CD8-positive, alpha-beta memory T cell (primary cell): ENCODE data around the gene PFKM. TPM values are rescaled to one million over a fixed set of nuclear protein-coding genes. Genes with fewer than 3 reads are reported as not detected.

Experiments used
- CTCF ChIA-PET: fragments of 350-600 bp; sonication (Branson Sonifier 250); formaldehyde crosslinking; loops from one replicate; lab custom pipeline; 2021; ENCODE audit warnings: antibody characterized with exemption; lab: Charles Lee
- POLR2A ChIA-PET: fragments of 350-600 bp; sonication (Branson Sonifier 250); formaldehyde crosslinking; loops from one replicate; lab custom pipeline; 2021; ENCODE audit warnings: antibody characterized with exemption; lab: Charles Lee
- DNase-seq, 5 donors: peaks; one replicate each; pipeline versions ENCODE4 v3.0.0 to v3.0.0-alpha.2; 2020 to 2022; ENCODE audit warnings: mixed read lengths in 1 of 5
- H3K27ac ChIP-seq: one replicate; pipeline ENCODE4 v1.7.0; 2013; ENCODE audit warnings: low read depth, mild to moderate bottlenecking, low read length, moderate library complexity
- H3K27me3 ChIP-seq: 2 replicates; pipeline ENCODE4 v1.7.0; 2013; ENCODE audit warnings: low read length, mild to moderate bottlenecking; ENCODE audit not compliant: insufficient read depth, poor library complexity, severe bottlenecking
- H3K36me3 ChIP-seq: 2 replicates; pipeline ENCODE4 v1.7.0; 2013; ENCODE audit warnings: mild to moderate bottlenecking, low read length, moderate library complexity; ENCODE audit not compliant: insufficient read depth
- H3K4me1 ChIP-seq: 2 replicates; pipeline ENCODE4 v1.7.0; 2013; ENCODE audit warnings: mild to moderate bottlenecking, low read length, moderate library complexity; ENCODE audit not compliant: insufficient read depth
- H3K4me3 ChIP-seq: 2 replicates; pipeline ENCODE4 v1.7.0; 2013; ENCODE audit warnings: mild to moderate bottlenecking, low read length
- H3K9me3 ChIP-seq: 2 replicates; pipeline ENCODE4 v1.7.0; 2013; ENCODE audit warnings: mild to moderate bottlenecking, low read length
- H3K27ac Mint-ChIP-seq, 8 donors: one replicate each; pipeline ENCODE4 v1.8.0; 2020 to 2021; ENCODE audit warnings: mixed read lengths in 8 of 8, mild to moderate bottlenecking in 6 of 8, inconsistent platforms in 3 of 8, moderate library complexity in 3 of 8
- H3K27me3 Mint-ChIP-seq, 2 donors: one replicate each; pipeline ENCODE4 v1.8.0; 2020 to 2021; ENCODE audit warnings: mixed read lengths in 2 of 2, mild to moderate bottlenecking in 1 of 2, moderate library complexity in 1 of 2
- H3K36me3 Mint-ChIP-seq, 3 donors: one replicate each; pipeline ENCODE4 v1.8.0; 2020 to 2021; ENCODE audit warnings: mixed read lengths in 3 of 3, inconsistent platforms in 1 of 3, mild to moderate bottlenecking in 1 of 3
- H3K4me1 Mint-ChIP-seq, 3 donors: one replicate each; pipeline ENCODE4 v1.8.0; 2020 to 2021; ENCODE audit warnings: mixed read lengths in 3 of 3, inconsistent platforms in 1 of 3, mild to moderate bottlenecking in 1 of 3
- H3K4me3 Mint-ChIP-seq, 7 donors: one replicate each; pipeline ENCODE4 v1.8.0; 2020 to 2021; ENCODE audit warnings: mixed read lengths in 7 of 7, mild to moderate bottlenecking in 6 of 7, moderate library complexity in 4 of 7, inconsistent platforms in 2 of 7
- H3K9me3 Mint-ChIP-seq, 5 donors: one replicate each; pipeline ENCODE4 v1.8.0; 2020 to 2022; ENCODE audit warnings: mixed read lengths in 5 of 5, mild to moderate bottlenecking in 3 of 5, moderate library complexity in 2 of 5, inconsistent platforms in 1 of 5
- polyA plus RNA-seq: library from polyadenylated mRNA; unstranded; fragments of 300-500 nt; fragmentation: Illumina TruSeq; gene quantifications from one replicate; pipeline ENCODE4 v1.2.3, GENCODE V29; 2021
- total RNA-seq, 2 experiments: library from RNA; stranded (reverse); gene quantifications; one replicate each; pipeline ENCODE4 v1.2.3, GENCODE V29; 2021

Gene PFKM
- total and polyA plus RNA-seq, 3 experiments from 2014 or later: 5.4 to 40.2 (median 39.9) TPM

DNA sequence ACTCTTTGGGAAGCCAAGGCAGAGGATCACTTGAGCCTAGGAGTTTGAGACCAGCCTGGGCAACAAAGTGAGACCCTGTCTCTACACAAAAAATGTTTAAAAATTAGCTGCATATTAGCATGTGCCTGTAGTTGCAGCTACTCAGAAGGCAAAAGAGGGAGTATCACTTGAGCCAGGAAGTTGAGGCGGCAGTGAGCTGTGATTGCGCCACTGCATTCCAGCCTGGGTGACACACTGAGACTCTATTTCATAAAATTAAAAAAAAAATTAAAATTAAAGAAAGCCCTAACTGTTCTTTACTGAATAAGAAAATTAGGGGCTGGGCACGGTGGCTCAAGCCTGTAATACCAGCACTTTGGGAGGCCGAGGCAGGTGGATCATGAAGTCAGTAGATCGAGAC, 40.3 kb upstream of the PFKM start:
- Histone ChIP-seq H3K27me3 (no peaks in the 10 kb centered on the region), H3K36me3 (peaks cover 13% of the 10 kb centered on the region), H3K4me1 (no peaks in the 10 kb centered on the region), H3K27ac (no peak overlapping the region), H3K9me3 (no peaks in the 10 kb centered on the region), H3K4me3 (no peak overlapping the region)
- no peaks in the 10 kb centered on the region for H3K4me1 Mint-ChIP-seq
- H3K27me3 Mint-ChIP-seq: no peaks in the 10 kb centered on the region
- H3K36me3 Mint-ChIP-seq: peaks cover 21 to 69% (median 21%) of the 10 kb centered on the region in 3 donors
- no peak for DNase-seq
- no peak overlapping the region for H3K4me3 Mint-ChIP-seq
- CTCF ChIA-PET: interaction anchor here (1.1 kb wide), 1 partner anchor 540 kb away, joined by 3 read pairs; no protein-coding TSS in a partner anchor
- no peaks in the 10 kb centered on the region for H3K9me3 Mint-ChIP-seq
- H3K27ac Mint-ChIP-seq: peak overlapping the region in 1 of 8 donors; percentile 58
- POLR2A ChIA-PET: no interaction called here

DNA sequence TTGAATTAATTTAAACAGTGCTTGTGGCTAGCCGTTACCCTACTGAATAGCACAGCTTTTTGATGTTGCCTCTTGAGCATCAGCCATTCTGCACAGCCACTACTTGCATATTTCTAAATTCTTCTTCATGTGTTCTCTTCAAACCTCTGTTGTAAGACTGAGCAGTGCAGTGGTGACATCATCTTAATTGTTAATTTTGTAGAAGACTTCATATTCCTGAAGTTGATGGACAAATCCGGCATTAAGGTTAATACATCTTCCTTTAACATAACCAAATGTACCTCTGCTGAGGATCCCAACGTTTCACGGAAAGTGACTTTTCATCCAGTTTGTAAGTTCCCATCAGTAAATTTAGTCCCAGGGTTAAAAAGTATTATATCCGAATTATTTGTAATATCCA, 38.9 kb upstream of the PFKM start:
- Mint-ChIP-seq H3K27me3 (no peaks in the 10 kb centered on the region), H3K4me3 (no peak overlapping the region), H3K27ac (no peak overlapping the region), H3K36me3 (peaks cover 16 to 73% (median 16%) of the 10 kb centered on the region in 3 donors), H3K4me1 (no peaks in the 10 kb centered on the region), H3K9me3 (no peaks in the 10 kb centered on the region)
- Histone ChIP-seq H3K27me3 (no peaks in the 10 kb centered on the region), H3K9me3 (no peaks in the 10 kb centered on the region), H3K27ac (no peak overlapping the region), H3K36me3 (peaks cover 10% of the 10 kb centered on the region), H3K4me3 (no peak overlapping the region), H3K4me1 (no peaks in the 10 kb centered on the region)
- POLR2A ChIA-PET: no interaction called here
- no peak for DNase-seq
- CTCF ChIA-PET: no interaction called here

DNA sequence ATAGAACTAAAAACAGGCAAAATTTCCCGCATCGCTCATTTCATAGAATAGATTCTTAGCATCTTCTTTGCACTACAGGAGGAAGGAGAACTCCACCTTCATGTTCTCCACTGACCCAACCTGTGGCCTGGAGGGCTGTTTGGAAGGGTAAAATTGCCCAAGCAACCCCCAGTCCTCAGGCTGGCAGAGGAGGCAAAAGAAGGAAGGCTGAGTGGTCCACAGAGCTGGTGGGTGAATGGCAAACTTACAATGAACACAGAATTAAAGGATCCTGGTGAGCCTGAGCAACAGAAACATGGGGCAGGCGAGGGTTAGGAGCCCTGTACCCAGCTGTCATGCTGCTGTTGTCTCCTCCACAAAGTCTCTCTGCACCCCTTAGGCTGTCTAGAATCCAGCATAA, 38.3 kb upstream of the PFKM start:
- Histone ChIP-seq H3K4me3 (no peak overlapping the region), H3K4me1 (no peaks in the 10 kb centered on the region), H3K27me3 (no peaks in the 10 kb centered on the region), H3K36me3 (peaks cover 14% of the 10 kb centered on the region), H3K9me3 (no peaks in the 10 kb centered on the region), H3K27ac (no peak overlapping the region)
- no peak overlapping the region for H3K4me3 Mint-ChIP-seq
- H3K36me3 Mint-ChIP-seq: peaks cover 16 to 75% (median 16%) of the 10 kb centered on the region in 3 donors
- ChIA-PET CTCF (no interaction called here), POLR2A (no interaction called here)
- H3K9me3 Mint-ChIP-seq: no peaks in the 10 kb centered on the region
- peak overlapping the region in 1 of 8 donors; percentile 84 for H3K27ac Mint-ChIP-seq
- no peaks in the 10 kb centered on the region for H3K27me3 Mint-ChIP-seq
- H3K4me1 Mint-ChIP-seq: no peaks in the 10 kb centered on the region
- no peak for DNase-seq

DNA sequence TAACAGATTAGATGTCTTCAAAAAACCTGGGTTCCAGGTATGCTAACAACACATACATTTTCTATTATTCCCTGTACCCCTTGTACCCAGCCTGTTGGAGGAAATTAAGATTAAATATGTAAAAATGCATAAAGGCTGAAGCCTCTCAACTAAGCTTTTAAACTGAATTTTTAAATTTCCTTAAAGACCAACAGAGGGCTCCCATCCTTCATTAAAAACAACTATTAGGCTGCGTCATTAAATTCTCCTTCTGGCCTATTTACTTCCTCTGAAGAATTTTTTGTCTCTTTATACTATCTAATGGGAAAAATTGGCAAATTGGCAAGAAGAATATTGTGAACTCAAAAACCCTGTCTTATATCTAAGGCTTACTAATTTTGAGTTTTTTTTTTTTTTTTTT, 35.1 kb upstream of the PFKM start:
- H3K27me3 Mint-ChIP-seq: no peaks in the 10 kb centered on the region
- Histone ChIP-seq H3K36me3 (peaks cover 31% of the 10 kb centered on the region), H3K27me3 (no peaks in the 10 kb centered on the region), H3K4me1 (no peaks in the 10 kb centered on the region), H3K4me3 (no peak overlapping the region), H3K9me3 (no peaks in the 10 kb centered on the region), H3K27ac (no peak overlapping the region)
- ChIA-PET POLR2A (no interaction called here), CTCF (interaction anchor here (1.1 to 2.1 kb wide), 3 partner anchors 74 to 536 kb away, joined by 4 to 9 read pairs (median 4); partner anchors contain the start of gene ASB8)
- H3K4me1 Mint-ChIP-seq: peaks cover 0 to 4% (median 0%) of the 10 kb centered on the region in 3 donors
- H3K9me3 Mint-ChIP-seq: no peaks in the 10 kb centered on the region
- no peak overlapping the region for H3K4me3 Mint-ChIP-seq
- H3K27ac Mint-ChIP-seq: no peak overlapping the region
- peaks cover 13 to 85% (median 17%) of the 10 kb centered on the region in 3 donors for H3K36me3 Mint-ChIP-seq
- DNase-seq: no peak

DNA sequence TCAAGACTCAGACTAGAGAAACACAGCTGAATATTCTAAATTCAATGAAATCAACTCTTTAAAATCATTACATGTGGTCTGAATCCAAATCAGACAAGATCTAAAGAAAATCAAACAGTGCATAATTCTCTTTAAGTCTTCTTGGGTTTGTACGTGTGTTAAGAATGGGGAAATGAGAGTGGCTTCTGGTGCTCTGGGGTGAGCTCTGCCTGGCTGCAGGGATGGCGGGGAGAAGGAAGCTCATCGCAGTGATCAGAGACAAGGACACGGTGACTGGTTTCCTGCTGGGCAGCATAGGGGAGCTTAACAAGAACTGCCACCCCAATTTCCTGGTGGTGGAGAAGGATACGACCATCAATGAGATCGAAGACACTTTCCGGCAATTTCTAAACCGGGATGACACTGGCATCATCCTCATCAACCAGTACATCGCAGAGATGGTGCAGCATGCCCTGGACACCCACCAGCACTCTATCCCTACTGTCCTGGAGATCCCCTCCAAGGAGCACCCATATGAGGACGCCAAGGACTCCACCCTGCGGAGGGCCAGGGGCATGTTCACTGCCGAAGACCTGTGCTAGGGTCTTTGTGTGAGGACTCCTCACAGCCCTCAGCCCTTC, 34.2 kb upstream of the PFKM start:
- peaks cover 0 to 4% (median 0%) of the 10 kb centered on the region in 3 donors for H3K4me1 Mint-ChIP-seq
- H3K4me3 ChIP-seq: no peak overlapping the region
- H3K36me3 ChIP-seq: peaks cover 33% of the 10 kb centered on the region
- no peaks in the 10 kb centered on the region for H3K9me3 Mint-ChIP-seq
- no peak for DNase-seq
- no peak overlapping the region for H3K27ac ChIP-seq
- no peak overlapping the region for H3K4me3 Mint-ChIP-seq
- no peaks in the 10 kb centered on the region for H3K9me3 ChIP-seq
- H3K36me3 Mint-ChIP-seq: peaks cover 13 to 89% (median 17%) of the 10 kb centered on the region in 3 donors
- H3K27me3 Mint-ChIP-seq: no peaks in the 10 kb centered on the region
- no peaks in the 10 kb centered on the region for H3K27me3 ChIP-seq
- ChIA-PET CTCF (interaction anchor here (1.1 to 2.1 kb wide), 3 partner anchors 73 to 535 kb away, joined by 4 to 9 read pairs (median 4); partner anchors contain the start of gene ASB8), POLR2A (no interaction called here)
- H3K27ac Mint-ChIP-seq: peak overlapping the region in 3 of 8 donors; percentile 19 to 79 (median 63)
- no peaks in the 10 kb centered on the region for H3K4me1 ChIP-seq

DNA sequence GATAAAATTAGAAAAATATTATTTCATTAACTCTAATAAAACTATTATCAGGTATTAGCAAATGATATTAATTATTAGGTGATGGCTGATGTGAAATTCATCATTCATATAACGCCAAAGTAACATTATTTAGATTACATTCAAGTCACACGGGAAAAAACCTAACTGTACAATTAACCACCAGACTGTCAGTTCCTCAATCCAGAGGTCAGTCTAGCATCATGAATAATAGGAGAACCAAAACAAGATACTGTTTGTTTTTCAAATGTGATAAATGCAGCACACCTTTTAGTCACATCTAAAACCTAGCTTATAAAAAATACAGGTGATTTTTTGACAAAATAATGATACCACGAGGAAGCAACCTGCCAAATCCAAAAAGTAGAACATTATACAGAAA, 32.8 kb upstream of the PFKM start:
- DNase-seq: no peak
- Mint-ChIP-seq H3K4me1 (peaks cover 0 to 4% (median 1%) of the 10 kb centered on the region in 3 donors), H3K4me3 (no peak overlapping the region), H3K36me3 (peaks cover 12 to 87% (median 17%) of the 10 kb centered on the region in 3 donors), H3K27me3 (no peaks in the 10 kb centered on the region), H3K27ac (peak overlapping the region in 1 of 8 donors; percentile 27), H3K9me3 (no peaks in the 10 kb centered on the region)
- H3K4me3 ChIP-seq: no peak overlapping the region
- H3K36me3 ChIP-seq: peaks cover 33% of the 10 kb centered on the region
- no peaks in the 10 kb centered on the region for H3K9me3 ChIP-seq
- ChIA-PET CTCF (interaction anchor here (0.6 kb wide), 1 partner anchor 12 kb away, joined by 3 read pairs; no protein-coding TSS in a partner anchor), POLR2A (no interaction called here)
- H3K4me1 ChIP-seq: no peaks in the 10 kb centered on the region
- H3K27me3 ChIP-seq: no peaks in the 10 kb centered on the region
- no peak overlapping the region for H3K27ac ChIP-seq

DNA sequence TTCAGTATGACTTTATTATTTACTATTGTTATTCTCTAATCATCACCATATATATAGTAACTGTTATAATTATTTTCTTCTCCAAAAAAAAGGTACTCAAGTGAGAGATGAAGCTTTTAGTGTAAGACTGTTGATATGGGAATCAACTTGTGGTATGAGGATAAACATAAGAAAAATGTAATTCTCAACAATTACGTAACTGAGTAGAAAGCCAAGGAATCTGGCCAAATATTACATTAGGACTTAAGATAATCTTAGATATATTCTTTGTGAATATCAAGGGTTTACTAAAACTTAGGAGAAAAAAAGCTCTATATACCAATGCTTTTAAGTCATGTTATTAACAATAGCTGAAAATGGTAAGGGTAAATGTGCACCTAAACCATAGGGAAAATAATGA, 26.6 kb upstream of the PFKM start:
- Histone ChIP-seq H3K27me3 (no peaks in the 10 kb centered on the region), H3K27ac (no peak overlapping the region), H3K4me1 (no peaks in the 10 kb centered on the region), H3K4me3 (no peak overlapping the region), H3K9me3 (no peaks in the 10 kb centered on the region), H3K36me3 (peaks cover 13% of the 10 kb centered on the region)
- H3K4me1 Mint-ChIP-seq: peaks cover 4 to 7% (median 4%) of the 10 kb centered on the region in 3 donors
- no peak for DNase-seq
- ChIA-PET POLR2A (no interaction called here), CTCF (interaction anchor here (0.8 to 1.1 kb wide), 2 partner anchors 15 to 49 kb away, joined by 3 to 4 read pairs; no protein-coding TSS in a partner anchor)
- no peaks in the 10 kb centered on the region for H3K9me3 Mint-ChIP-seq
- H3K27ac Mint-ChIP-seq: no peak overlapping the region
- no peak overlapping the region for H3K4me3 Mint-ChIP-seq
- no peaks in the 10 kb centered on the region for H3K27me3 Mint-ChIP-seq
- peaks cover 9 to 75% (median 24%) of the 10 kb centered on the region in 3 donors for H3K36me3 Mint-ChIP-seq

DNA sequence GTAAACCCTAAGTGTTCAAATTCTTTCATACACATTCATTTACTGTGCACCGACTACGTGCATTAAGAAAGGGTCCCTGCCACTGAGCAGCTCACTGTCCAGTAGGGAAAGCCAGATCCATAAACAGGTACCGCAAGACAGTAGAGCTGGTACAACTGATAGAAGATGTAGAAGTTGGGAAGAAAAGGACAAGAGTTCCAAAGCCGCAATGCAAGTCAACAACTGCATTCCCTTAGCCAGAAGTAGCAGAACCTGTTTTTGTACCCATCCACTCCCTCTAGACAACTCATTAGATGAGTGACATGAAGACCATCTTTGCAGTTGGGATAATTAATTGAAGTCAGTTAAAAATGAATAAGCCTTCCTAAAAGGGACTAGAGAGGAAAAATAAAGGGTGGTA, 14.6 kb upstream of the PFKM start:
- peaks cover 42 to 63% (median 55%) of the 10 kb centered on the region in 3 donors for H3K4me1 Mint-ChIP-seq
- POLR2A ChIA-PET: no interaction called here
- no peaks in the 10 kb centered on the region for H3K27me3 ChIP-seq
- H3K4me3 Mint-ChIP-seq: peak overlapping the region; percentile 90 to 98 (median 95)
- H3K27ac ChIP-seq: peak overlapping the region; percentile 95
- CTCF ChIA-PET: interaction anchor here (0.6 kb wide), 1 partner anchor 1980 kb away, joined by 3 read pairs; no protein-coding TSS in a partner anchor
- no peaks in the 10 kb centered on the region for H3K9me3 ChIP-seq
- H3K27ac Mint-ChIP-seq: peak overlapping the region; percentile 94 to 100 (median 99)
- no peaks in the 10 kb centered on the region for H3K9me3 Mint-ChIP-seq
- H3K4me1 ChIP-seq: peaks cover 25% of the 10 kb centered on the region
- no peaks in the 10 kb centered on the region for H3K27me3 Mint-ChIP-seq
- no peak for DNase-seq
- peak overlapping the region; percentile 95 for H3K4me3 ChIP-seq
- H3K36me3 ChIP-seq: no peaks in the 10 kb centered on the region
- H3K36me3 Mint-ChIP-seq: peaks cover 0 to 19% (median 2%) of the 10 kb centered on the region in 3 donors
